ENCODE data around the gene SCAF4. TPM values are rescaled to one million over a fixed set of nuclear protein-coding genes. Genes with fewer than 3 reads are reported as not detected.
A peak's percentile ranks its signal among the peaks of the same experiment; 100 is the strongest.

The SCAF4 gene
- total RNA-seq, 5 donors from 2014 or later (not counting 1 experiment from before 2014, with no cell fraction given) = 57.5 to 71.9 (median 62.4) TPM

GRCh38 chr21:31706562-31706961 lies 25.4 kb downstream of the SCAF4 start:
- Histone ChIP-seq H3K27me3 (replicated peaks in 1 of 2; ENCODE audit: control insufficient read depth in 2 of 2, extremely low read depth in 1 of 2, insufficient read depth in 2 of 2, low read length in 1 of 2) (no peaks in the 10 kb centered on the region), H3K4me1 (ENCODE audit: control insufficient read depth in 1 of 2, extremely low read depth in 1 of 2, insufficient read depth in 2 of 2, low read length in 2 of 2) (peaks cover 0 to 3% of the 10 kb centered on the region in 2 experiments), H3K4me3 (ENCODE audit: control insufficient read depth in 1 of 2, extremely low read depth in 1 of 2, low read length in 1 of 2) (no peak overlapping the region), H3K36me3 (ENCODE audit: control insufficient read depth in 2 of 2, extremely low read depth in 1 of 2, insufficient read depth in 1 of 2, low read length in 1 of 2) (peaks cover 0 to 13% of the 10 kb centered on the region in 2 donors), H3K27ac (ENCODE audit: low read length) (no peak overlapping the region), H3K9me3 (no peaks in the 10 kb centered on the region)
- peaks cover 43 to 59% (median 56%) of the 10 kb centered on the region in 3 donors for H3K4me1 Mint-ChIP-seq
- H3K4me3 Mint-ChIP-seq = no peak overlapping the region
- POLR2A ChIA-PET = no interaction called here
- DNase-seq (no peak), ATAC-seq (replicated peaks in 1 of 4) (no peak)
- peaks cover 24% of the 10 kb centered on the region for H3K36me3 Mint-ChIP-seq
- WGBS (ENCODE audit: insufficient coverage) = no CpG with 5 or more reads among the region's 3 CpGs
- CTCF ChIA-PET = no interaction called here
- peak overlapping the region; percentile 41 to 51 for H3K27ac Mint-ChIP-seq
- H3K9me3 Mint-ChIP-seq = no peaks in the 10 kb centered on the region
- H3K27me3 Mint-ChIP-seq = no peaks in the 10 kb centered on the region

- Mint-ChIP-seq H3K27me3 (no peaks in the 10 kb centered on the region), H3K4me1 (peaks cover 5 to 17% (median 9%) of the 10 kb centered on the region in 3 donors), H3K9me3 (no peaks in the 10 kb centered on the region), H3K4me3 (no peak overlapping the region), H3K36me3 (peaks cover 52% of the 10 kb centered on the region), H3K27ac (no peak overlapping the region)
- WGBS (ENCODE audit: insufficient coverage) = no CpG with 5 or more reads among the region's 3 CpGs
- no peak overlapping the region for H3K4me3 ChIP-seq (ENCODE audit: control insufficient read depth in 1 of 2, extremely low read depth in 1 of 2, low read length in 1 of 2)
- peaks cover 0 to 61% of the 10 kb centered on the region in 2 donors for H3K36me3 ChIP-seq (ENCODE audit: control insufficient read depth in 2 of 2, extremely low read depth in 1 of 2, insufficient read depth in 1 of 2, low read length in 1 of 2)
- no peaks in the 10 kb centered on the region for H3K27me3 ChIP-seq (replicated peaks in 1 of 2; ENCODE audit: control insufficient read depth in 2 of 2, extremely low read depth in 1 of 2, insufficient read depth in 2 of 2, low read length in 1 of 2)
- ATAC-seq (replicated peaks in 1 of 4) (no peak), DNase-seq (no peak)
- CTCF ChIA-PET = no interaction called here
- H3K4me1 ChIP-seq (ENCODE audit: control insufficient read depth in 1 of 2, extremely low read depth in 1 of 2, insufficient read depth in 2 of 2, low read length in 2 of 2) = no peaks in the 10 kb centered on the region
- no peaks in the 10 kb centered on the region for H3K9me3 ChIP-seq
- H3K27ac ChIP-seq (ENCODE audit: low read length) = no peak overlapping the region
- POLR2A ChIA-PET = no interaction called here
These were observed 31.9 kb downstream of the SCAF4 start for GRCh38 chr21:31700040-31700439.

DNA sequence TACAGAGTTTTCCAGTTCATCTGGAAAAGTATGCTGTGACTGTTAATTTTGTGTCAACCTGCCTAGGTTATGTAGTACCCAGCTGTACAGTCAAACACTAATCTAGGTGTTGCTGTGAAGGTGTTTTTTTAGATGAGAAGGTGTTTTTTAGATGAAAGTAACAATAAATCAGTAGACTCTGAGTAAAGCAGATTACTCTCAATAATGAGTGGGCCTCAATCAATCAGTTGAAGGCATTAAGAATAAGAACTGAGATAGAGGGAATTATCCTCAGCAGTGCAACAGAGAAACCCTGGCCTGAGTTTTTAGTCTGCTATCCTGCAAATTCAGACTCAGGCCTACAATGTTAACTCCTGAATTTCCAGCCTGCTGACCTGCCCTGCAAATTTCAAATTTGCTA lies 33.5 kb downstream of the SCAF4 start:
- no peak overlapping the region for H3K4me3 ChIP-seq (ENCODE audit: control insufficient read depth in 1 of 2, extremely low read depth in 1 of 2, low read length in 1 of 2)
- no peaks in the 10 kb centered on the region for H3K9me3 ChIP-seq
- no peak overlapping the region for H3K27ac ChIP-seq (ENCODE audit: low read length)
- no peaks in the 10 kb centered on the region for H3K9me3 Mint-ChIP-seq
- H3K36me3 Mint-ChIP-seq = peaks cover 54% of the 10 kb centered on the region
- ChIA-PET CTCF (no interaction called here), POLR2A (interaction anchor here in 1 of 2 donors (0.6 kb wide), 1 partner anchor 101 kb away, joined by 3 read pairs; no protein-coding TSS in a partner anchor)
- peaks cover 2 to 11% (median 5%) of the 10 kb centered on the region in 3 donors for H3K4me1 Mint-ChIP-seq
- H3K27me3 Mint-ChIP-seq = no peaks in the 10 kb centered on the region
- no peak overlapping the region for H3K27ac Mint-ChIP-seq
- H3K27me3 ChIP-seq (replicated peaks in 1 of 2; ENCODE audit: control insufficient read depth in 2 of 2, extremely low read depth in 1 of 2, insufficient read depth in 2 of 2, low read length in 1 of 2) = no peaks in the 10 kb centered on the region
- H3K4me1 ChIP-seq (ENCODE audit: control insufficient read depth in 1 of 2, extremely low read depth in 1 of 2, insufficient read depth in 2 of 2, low read length in 2 of 2) = no peaks in the 10 kb centered on the region
- DNase-seq = no peak
- H3K4me3 Mint-ChIP-seq = no peak overlapping the region
- H3K36me3 ChIP-seq (ENCODE audit: control insufficient read depth in 2 of 2, extremely low read depth in 1 of 2, insufficient read depth in 1 of 2, low read length in 1 of 2) = peaks cover 0 to 71% of the 10 kb centered on the region in 2 donors
- no peak for ATAC-seq (replicated peaks in 1 of 4)

DNA sequence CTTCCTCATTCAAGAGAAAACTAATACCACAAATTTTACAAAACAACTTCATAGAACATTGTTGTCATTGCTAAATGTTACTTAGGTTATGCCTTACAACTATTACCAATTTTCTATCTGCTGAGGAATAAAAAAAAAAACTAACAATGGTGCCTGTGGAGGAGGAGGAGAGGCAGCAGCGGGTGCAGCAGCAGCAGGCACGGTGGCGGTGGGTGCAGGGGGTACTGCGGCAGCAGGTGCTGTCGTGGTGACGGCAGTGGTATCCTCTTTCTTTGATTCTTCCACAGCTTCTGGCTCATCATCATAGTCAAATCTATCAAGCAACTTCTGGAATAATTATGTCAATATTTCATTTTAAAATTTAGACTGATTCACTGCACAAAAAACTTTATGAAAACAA lies 35.5 kb downstream of the SCAF4 start:
- no CpG with 5 or more reads among the region's 6 CpGs for WGBS (ENCODE audit: insufficient coverage)
- no peak overlapping the region for H3K4me3 Mint-ChIP-seq
- no peaks in the 10 kb centered on the region for H3K9me3 Mint-ChIP-seq
- peaks cover 55% of the 10 kb centered on the region for H3K36me3 Mint-ChIP-seq
- DNase-seq (no peak), ATAC-seq (replicated peaks in 1 of 4) (no peak)
- Histone ChIP-seq H3K4me1 (ENCODE audit: control insufficient read depth in 1 of 2, extremely low read depth in 1 of 2, insufficient read depth in 2 of 2, low read length in 2 of 2) (no peaks in the 10 kb centered on the region), H3K9me3 (no peaks in the 10 kb centered on the region), H3K36me3 (ENCODE audit: control insufficient read depth in 2 of 2, extremely low read depth in 1 of 2, insufficient read depth in 1 of 2, low read length in 1 of 2) (peaks cover 12 to 73% of the 10 kb centered on the region in 2 donors), H3K27ac (ENCODE audit: low read length) (no peak overlapping the region), H3K27me3 (replicated peaks in 1 of 2; ENCODE audit: control insufficient read depth in 2 of 2, extremely low read depth in 1 of 2, insufficient read depth in 2 of 2, low read length in 1 of 2) (no peaks in the 10 kb centered on the region), H3K4me3 (ENCODE audit: control insufficient read depth in 1 of 2, extremely low read depth in 1 of 2, low read length in 1 of 2) (no peak overlapping the region)
- H3K27ac Mint-ChIP-seq = peak overlapping the region; percentile 15 to 41
- peaks cover 0 to 11% (median 5%) of the 10 kb centered on the region in 3 donors for H3K4me1 Mint-ChIP-seq
- POLR2A ChIA-PET = no interaction called here
- H3K27me3 Mint-ChIP-seq = no peaks in the 10 kb centered on the region
- CTCF ChIA-PET = no interaction called here

DNA sequence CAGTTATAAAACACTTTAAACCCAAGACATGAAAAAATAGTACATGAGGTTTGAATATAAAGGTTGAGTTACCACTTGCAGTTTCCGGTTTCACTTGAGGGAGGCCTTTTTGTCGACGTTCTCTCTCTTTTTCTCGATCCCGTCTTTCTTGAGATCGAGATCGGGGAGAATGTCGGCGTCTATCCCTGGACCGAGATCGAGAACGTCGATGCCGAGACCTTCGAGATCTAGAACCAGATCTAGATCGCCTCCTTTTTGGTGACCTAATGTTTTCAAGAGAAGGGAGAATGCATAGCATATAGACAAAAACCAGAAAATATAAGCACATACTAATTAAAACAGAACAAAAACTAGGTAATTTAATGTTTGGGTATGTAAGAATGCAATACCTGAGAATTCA lies 38.7 kb downstream of the SCAF4 start:
- Histone ChIP-seq H3K27ac (ENCODE audit: low read length) (no peak overlapping the region), H3K4me1 (ENCODE audit: control insufficient read depth in 1 of 2, extremely low read depth in 1 of 2, insufficient read depth in 2 of 2, low read length in 2 of 2) (no peaks in the 10 kb centered on the region), H3K27me3 (replicated peaks in 1 of 2; ENCODE audit: control insufficient read depth in 2 of 2, extremely low read depth in 1 of 2, insufficient read depth in 2 of 2, low read length in 1 of 2) (no peaks in the 10 kb centered on the region), H3K4me3 (ENCODE audit: control insufficient read depth in 1 of 2, extremely low read depth in 1 of 2, low read length in 1 of 2) (no peak overlapping the region), H3K36me3 (ENCODE audit: control insufficient read depth in 2 of 2, extremely low read depth in 1 of 2, insufficient read depth in 1 of 2, low read length in 1 of 2) (peaks cover 12 to 80% of the 10 kb centered on the region in 2 donors), H3K9me3 (no peaks in the 10 kb centered on the region)
- ChIA-PET CTCF (no interaction called here), POLR2A (interaction anchor here in 1 of 2 donors (0.5 kb wide), 1 partner anchor 309 kb away, joined by 4 read pairs; no protein-coding TSS in a partner anchor)
- no peaks in the 10 kb centered on the region for H3K9me3 Mint-ChIP-seq
- WGBS (ENCODE audit: insufficient coverage) = no CpG with 5 or more reads among the region's 16 CpGs
- H3K4me3 Mint-ChIP-seq = no peak overlapping the region
- peaks cover 57% of the 10 kb centered on the region for H3K36me3 Mint-ChIP-seq
- H3K27me3 Mint-ChIP-seq = no peaks in the 10 kb centered on the region
- peaks cover 0 to 4% (median 0%) of the 10 kb centered on the region in 3 donors for H3K4me1 Mint-ChIP-seq
- ATAC-seq (replicated peaks in 1 of 4) = no peak
- H3K27ac Mint-ChIP-seq = no peak overlapping the region
- no peak for DNase-seq

DNA sequence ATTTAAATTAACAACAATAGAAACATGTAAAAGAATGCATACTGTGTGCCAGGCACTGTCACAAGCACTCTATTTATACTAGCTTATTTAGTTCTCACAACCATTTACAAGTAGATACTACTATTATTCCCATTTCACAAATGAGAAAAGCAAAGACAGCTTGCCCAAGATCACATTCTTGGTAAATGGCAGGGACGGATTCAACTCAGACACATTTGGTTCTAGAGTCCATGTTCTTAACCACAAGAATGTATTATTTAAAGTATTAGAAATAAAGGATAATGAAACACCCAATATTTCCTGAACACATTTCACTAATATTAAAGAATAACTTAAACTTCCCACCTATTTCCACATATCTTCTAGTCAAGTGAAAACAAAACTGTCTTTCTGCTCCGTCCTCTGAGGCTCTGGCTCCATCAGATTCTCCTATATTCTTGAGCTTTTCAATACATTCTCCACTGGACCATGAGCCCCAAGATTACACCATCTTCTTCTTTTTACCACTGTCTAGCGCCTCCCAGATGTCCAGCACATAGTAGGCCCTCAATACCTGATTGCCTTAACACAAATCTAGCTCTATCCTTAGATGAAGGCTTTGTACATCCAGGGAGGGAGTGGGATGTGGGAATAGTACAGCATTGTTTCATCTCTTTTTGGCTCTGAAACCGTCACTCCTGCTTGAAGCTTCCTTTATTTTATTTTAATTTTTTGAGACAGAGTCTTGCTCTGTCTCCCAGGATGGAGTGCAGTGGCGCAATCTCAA lies 43.1 kb downstream of the SCAF4 start:
- no peaks in the 10 kb centered on the region for H3K27me3 Mint-ChIP-seq
- no peak overlapping the region for H3K4me3 Mint-ChIP-seq
- 100% methylated on average over 1 of the region's 5 CpGs for WGBS (ENCODE audit: insufficient coverage)
- Histone ChIP-seq H3K36me3 (ENCODE audit: control insufficient read depth in 2 of 2, extremely low read depth in 1 of 2, insufficient read depth in 1 of 2, low read length in 1 of 2) (peaks cover 18 to 85% of the 10 kb centered on the region in 2 donors), H3K9me3 (no peaks in the 10 kb centered on the region), H3K4me1 (ENCODE audit: control insufficient read depth in 1 of 2, extremely low read depth in 1 of 2, insufficient read depth in 2 of 2, low read length in 2 of 2) (no peaks in the 10 kb centered on the region), H3K27ac (ENCODE audit: low read length) (no peak overlapping the region), H3K4me3 (ENCODE audit: control insufficient read depth in 1 of 2, extremely low read depth in 1 of 2, low read length in 1 of 2) (no peak overlapping the region), H3K27me3 (replicated peaks in 1 of 2; ENCODE audit: control insufficient read depth in 2 of 2, extremely low read depth in 1 of 2, insufficient read depth in 2 of 2, low read length in 1 of 2) (no peaks in the 10 kb centered on the region)
- ChIA-PET CTCF (interaction anchor here in 1 of 2 donors (0.7 kb wide), 1 partner anchor 1652 kb away, joined by 3 read pairs; no protein-coding TSS in a partner anchor), POLR2A (interaction anchor here in 1 of 2 donors (0.6 kb wide), 2 partner anchors 11 to 65 kb away, joined by 3 to 4 read pairs; no protein-coding TSS in a partner anchor)
- DNase-seq = no peak
- no peak overlapping the region for H3K27ac Mint-ChIP-seq
- H3K4me1 Mint-ChIP-seq = peaks cover 0 to 2% (median 0%) of the 10 kb centered on the region in 3 donors
- no peak for ATAC-seq (replicated peaks in 1 of 4)
- H3K36me3 Mint-ChIP-seq = peaks cover 63% of the 10 kb centered on the region
- H3K9me3 Mint-ChIP-seq = no peaks in the 10 kb centered on the region
